Measurements from ENCODE around the gene MAPKAP1. TPM values are rescaled to one million over a fixed set of nuclear protein-coding genes. Genes with fewer than 3 reads are reported as not detected.

Gene MAPKAP1
- total RNA-seq, 2 donors from 2014 or later: 75.3 to 91.6 TPM

- H3K27ac Mint-ChIP-seq: peak overlapping the region; percentile 86
- peak; percentile 85 for DNase-seq
- 59 to 66% methylated on average over 5 of the region's 6 CpGs for WGBS, 2 experiments (ENCODE audit: insufficient coverage in 1 of 2, insufficient read length in 1 of 2)
- peaks cover 10% of the 10 kb centered on the region for H3K4me1 ChIP-seq (ENCODE audit: control insufficient read depth, insufficient read depth, low read length)
- peaks cover 11% of the 10 kb centered on the region for H3K36me3 ChIP-seq (ENCODE audit: control insufficient read depth, insufficient read depth, low read length)
- no peak overlapping the region for H3K4me3 ChIP-seq (ENCODE audit: low read length)
- H3K4me1 Mint-ChIP-seq: peaks cover 50% of the 10 kb centered on the region
- no peaks in the 10 kb centered on the region for H3K27me3 ChIP-seq (ENCODE audit: control insufficient read depth, insufficient read depth, low read length, poor library complexity, severe bottlenecking)
- TF ChIP-seq CTCF (conservative IDR thresholded peaks at IDR 0.05): no peak
- no peak overlapping the region for H3K9ac ChIP-seq (ENCODE audit: extremely low read depth, low read length, poor library complexity, severe bottlenecking)
- no peaks in the 10 kb centered on the region for H3K9me3 ChIP-seq (ENCODE audit: control insufficient read depth, low read length)
- H3K9me3 Mint-ChIP-seq: no peaks in the 10 kb centered on the region
- no peak overlapping the region for H3K4me3 Mint-ChIP-seq
- peak overlapping the region; percentile 71 for H3K27ac ChIP-seq (ENCODE audit: low read depth, low read length)
- no peaks in the 10 kb centered on the region for H3K27me3 Mint-ChIP-seq (ENCODE audit: insufficient read depth)
- H3K36me3 Mint-ChIP-seq (ENCODE audit: low read depth): peaks cover 8% of the 10 kb centered on the region
Observed at GRCh38 chr9:125524583-125525355, 182.2 kb downstream of the MAPKAP1 start.

DNA sequence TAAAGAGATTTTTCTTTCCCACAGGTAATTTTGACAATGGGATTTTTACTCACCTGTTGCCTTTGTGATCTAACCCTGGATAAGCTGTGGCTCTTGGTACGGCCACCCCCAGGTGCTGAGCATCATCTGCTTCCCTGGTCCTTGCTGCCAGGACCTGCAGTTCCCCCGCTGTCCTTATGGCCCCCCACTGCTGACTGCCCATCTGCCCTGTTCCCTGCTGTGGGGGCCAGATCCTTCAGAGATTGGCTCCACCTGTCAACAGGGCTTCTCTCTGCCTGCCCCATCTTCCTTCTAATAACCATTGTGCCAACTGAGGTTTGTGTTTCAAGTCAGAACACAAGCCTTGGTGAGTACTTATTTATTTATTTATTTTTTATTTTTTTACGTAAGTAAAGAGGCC, 183.3 kb downstream of the MAPKAP1 start:
- no peaks in the 10 kb centered on the region for H3K9me3 ChIP-seq (ENCODE audit: control insufficient read depth, low read length)
- Mint-ChIP-seq H3K4me3 (no peak overlapping the region), H3K4me1 (peaks cover 43% of the 10 kb centered on the region), H3K36me3 (ENCODE audit: low read depth) (peaks cover 8% of the 10 kb centered on the region), H3K27ac (no peak overlapping the region), H3K27me3 (ENCODE audit: insufficient read depth) (no peaks in the 10 kb centered on the region), H3K9me3 (no peaks in the 10 kb centered on the region)
- no peak overlapping the region for H3K4me3 ChIP-seq (ENCODE audit: low read length)
- peaks cover 12% of the 10 kb centered on the region for H3K4me1 ChIP-seq (ENCODE audit: control insufficient read depth, insufficient read depth, low read length)
- H3K27ac ChIP-seq (ENCODE audit: low read depth, low read length): no peak overlapping the region
- no peak for DNase-seq
- 96 to 100% methylated on average over 2 to 3 of the region's 3 CpGs for WGBS, 2 experiments (ENCODE audit: insufficient coverage in 1 of 2, insufficient read length in 1 of 2)
- H3K9ac ChIP-seq (ENCODE audit: extremely low read depth, low read length, poor library complexity, severe bottlenecking): no peak overlapping the region
- H3K27me3 ChIP-seq (ENCODE audit: control insufficient read depth, insufficient read depth, low read length, poor library complexity, severe bottlenecking): no peaks in the 10 kb centered on the region
- no peak for TF ChIP-seq CTCF (conservative IDR thresholded peaks at IDR 0.05)
- peaks cover 11% of the 10 kb centered on the region for H3K36me3 ChIP-seq (ENCODE audit: control insufficient read depth, insufficient read depth, low read length)

GRCh38 chr9:125522328-125522725, 184.7 kb downstream of the MAPKAP1 start:
- no peak overlapping the region for H3K4me3 Mint-ChIP-seq
- Histone ChIP-seq H3K9me3 (ENCODE audit: control insufficient read depth, low read length) (no peaks in the 10 kb centered on the region), H3K27ac (ENCODE audit: low read depth, low read length) (no peak overlapping the region), H3K4me3 (ENCODE audit: low read length) (no peak overlapping the region), H3K36me3 (ENCODE audit: control insufficient read depth, insufficient read depth, low read length) (peaks cover 11% of the 10 kb centered on the region), H3K9ac (ENCODE audit: extremely low read depth, low read length, poor library complexity, severe bottlenecking) (no peak overlapping the region), H3K4me1 (ENCODE audit: control insufficient read depth, insufficient read depth, low read length) (peaks cover 12% of the 10 kb centered on the region), H3K27me3 (ENCODE audit: control insufficient read depth, insufficient read depth, low read length, poor library complexity, severe bottlenecking) (no peaks in the 10 kb centered on the region)
- no peak for DNase-seq
- peaks cover 43% of the 10 kb centered on the region for H3K4me1 Mint-ChIP-seq
- no peaks in the 10 kb centered on the region for H3K27me3 Mint-ChIP-seq (ENCODE audit: insufficient read depth)
- no peaks in the 10 kb centered on the region for H3K9me3 Mint-ChIP-seq
- 93 to 95% methylated on average over 5 of the region's 5 CpGs for WGBS, 2 experiments (ENCODE audit: insufficient coverage in 1 of 2, insufficient read length in 1 of 2)
- peaks cover 8% of the 10 kb centered on the region for H3K36me3 Mint-ChIP-seq (ENCODE audit: low read depth)
- no peak for TF ChIP-seq CTCF (conservative IDR thresholded peaks at IDR 0.05)
- no peak overlapping the region for H3K27ac Mint-ChIP-seq
